Measurements from ENCODE around the gene ATXN2L. TPM values are rescaled to one million over a fixed set of nuclear protein-coding genes. Genes with fewer than 3 reads are reported as not detected.
"Not testable (repeated sequence)": the region's sequence is repeated elsewhere in the genome, so short reads cannot be mapped to it uniquely, and the experiment has no call there.

The ATXN2L gene, protein sequence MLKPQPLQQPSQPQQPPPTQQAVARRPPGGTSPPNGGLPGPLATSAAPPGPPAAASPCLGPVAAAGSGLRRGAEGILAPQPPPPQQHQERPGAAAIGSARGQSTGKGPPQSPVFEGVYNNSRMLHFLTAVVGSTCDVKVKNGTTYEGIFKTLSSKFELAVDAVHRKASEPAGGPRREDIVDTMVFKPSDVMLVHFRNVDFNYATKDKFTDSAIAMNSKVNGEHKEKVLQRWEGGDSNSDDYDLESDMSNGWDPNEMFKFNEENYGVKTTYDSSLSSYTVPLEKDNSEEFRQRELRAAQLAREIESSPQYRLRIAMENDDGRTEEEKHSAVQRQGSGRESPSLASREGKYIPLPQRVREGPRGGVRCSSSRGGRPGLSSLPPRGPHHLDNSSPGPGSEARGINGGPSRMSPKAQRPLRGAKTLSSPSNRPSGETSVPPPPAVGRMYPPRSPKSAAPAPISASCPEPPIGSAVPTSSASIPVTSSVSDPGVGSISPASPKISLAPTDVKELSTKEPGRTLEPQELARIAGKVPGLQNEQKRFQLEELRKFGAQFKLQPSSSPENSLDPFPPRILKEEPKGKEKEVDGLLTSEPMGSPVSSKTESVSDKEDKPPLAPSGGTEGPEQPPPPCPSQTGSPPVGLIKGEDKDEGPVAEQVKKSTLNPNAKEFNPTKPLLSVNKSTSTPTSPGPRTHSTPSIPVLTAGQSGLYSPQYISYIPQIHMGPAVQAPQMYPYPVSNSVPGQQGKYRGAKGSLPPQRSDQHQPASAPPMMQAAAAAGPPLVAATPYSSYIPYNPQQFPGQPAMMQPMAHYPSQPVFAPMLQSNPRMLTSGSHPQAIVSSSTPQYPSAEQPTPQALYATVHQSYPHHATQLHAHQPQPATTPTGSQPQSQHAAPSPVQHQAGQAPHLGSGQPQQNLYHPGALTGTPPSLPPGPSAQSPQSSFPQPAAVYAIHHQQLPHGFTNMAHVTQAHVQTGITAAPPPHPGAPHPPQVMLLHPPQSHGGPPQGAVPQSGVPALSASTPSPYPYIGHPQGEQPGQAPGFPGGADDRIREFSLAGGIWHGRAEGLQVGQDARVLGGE
- total RNA-seq (2021; fragmentation: NEBNext Ultra II Directional; extraction: Animal tissue kit (Norgen Biotek cat#: 25700)), result 100 to 1,000 TPM; 125 to 152 (median 134) TPM
- long read RNA-seq, partial matches to known transcripts, result 2 of 6 reads
- long read RNA-seq, other reads (novel, unspliced or antisense), result 4 of 6 reads

DNA sequence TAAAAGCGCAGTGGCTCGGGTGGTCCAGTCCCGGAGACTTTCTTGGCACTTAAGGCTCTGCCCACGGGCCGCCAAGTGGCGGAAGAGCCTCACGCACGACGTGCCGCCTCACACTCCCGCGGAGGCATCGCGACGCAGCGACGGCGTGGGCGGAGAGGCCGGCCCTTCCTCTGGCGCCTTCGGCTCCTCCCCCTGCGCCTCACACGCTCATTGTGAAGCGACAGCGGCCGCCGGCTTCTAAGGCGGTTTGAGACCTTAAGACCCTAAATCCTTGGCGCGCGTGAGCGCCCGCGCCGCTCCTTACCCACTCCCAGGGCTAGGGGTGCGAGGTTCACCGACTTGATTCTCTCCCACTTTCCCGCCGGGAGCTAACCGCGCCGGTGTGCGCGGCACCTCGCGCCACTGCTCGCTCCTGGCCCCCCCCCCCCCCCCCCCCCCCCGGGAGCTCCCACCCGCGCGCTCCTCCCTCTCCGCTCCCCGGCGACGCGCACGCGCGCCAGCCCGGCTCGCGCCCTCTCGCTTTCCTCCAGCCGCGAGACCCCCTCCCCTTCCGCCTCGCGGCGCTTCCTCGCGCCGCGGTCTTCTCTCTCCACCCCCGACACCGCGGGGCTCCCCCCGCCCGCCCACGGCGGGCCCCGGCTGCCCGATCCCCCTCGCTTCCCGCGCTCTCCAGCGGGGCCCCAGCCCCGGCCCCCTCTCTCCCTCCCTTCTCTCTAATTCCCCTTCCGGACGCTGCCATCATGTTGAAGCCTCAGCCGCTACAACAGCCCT lies at the start of gene ATXN2L:
TSS of gene ATXN2L (plus strand) at position 480 of the 771 bp plus-strand sequence. CDS start at position 741, 261 bp downstream.
- Mint-ChIP-seq H3K36me3 (ENCODE audit: low read depth) (peaks cover 33% of the 10 kb centered on the region), H3K27me3 (ENCODE audit: insufficient read depth) (peaks cover 5% of the 10 kb centered on the region; the same call in 1 of the 2 replicates), H3K9me3 (no peaks in the 10 kb centered on the region), H3K4me1 (ENCODE audit: low read depth) (peaks cover 43% of the 10 kb centered on the region), H3K27ac (peak within 1 kb of the TSS; percentile 97), H3K4me3 (peak within 1 kb of the TSS; percentile 100)
- TF ChIP-seq, protein P1, sequence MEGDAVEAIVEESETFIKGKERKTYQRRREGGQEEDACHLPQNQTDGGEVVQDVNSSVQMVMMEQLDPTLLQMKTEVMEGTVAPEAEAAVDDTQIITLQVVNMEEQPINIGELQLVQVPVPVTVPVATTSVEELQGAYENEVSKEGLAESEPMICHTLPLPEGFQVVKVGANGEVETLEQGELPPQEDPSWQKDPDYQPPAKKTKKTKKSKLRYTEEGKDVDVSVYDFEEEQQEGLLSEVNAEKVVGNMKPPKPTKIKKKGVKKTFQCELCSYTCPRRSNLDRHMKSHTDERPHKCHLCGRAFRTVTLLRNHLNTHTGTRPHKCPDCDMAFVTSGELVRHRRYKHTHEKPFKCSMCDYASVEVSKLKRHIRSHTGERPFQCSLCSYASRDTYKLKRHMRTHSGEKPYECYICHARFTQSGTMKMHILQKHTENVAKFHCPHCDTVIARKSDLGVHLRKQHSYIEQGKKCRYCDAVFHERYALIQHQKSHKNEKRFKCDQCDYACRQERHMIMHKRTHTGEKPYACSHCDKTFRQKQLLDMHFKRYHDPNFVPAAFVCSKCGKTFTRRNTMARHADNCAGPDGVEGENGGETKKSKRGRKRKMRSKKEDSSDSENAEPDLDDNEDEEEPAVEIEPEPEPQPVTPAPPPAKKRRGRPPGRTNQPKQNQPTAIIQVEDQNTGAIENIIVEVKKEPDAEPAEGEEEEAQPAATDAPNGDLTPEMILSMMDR (IDR thresholded peaks at IDR 0.05), result peak; percentile 63
- DNase-seq, result peak; percentile 92

GRCh38 chr16:28781697-28782096 lies 41.1 kb upstream of the ATXN2L start:
- not testable (repeated sequence) for H3K27ac Mint-ChIP-seq

GRCh38 chr16:28782357-28782756 lies 40.4 kb upstream of the ATXN2L start:
- not testable (repeated sequence) for H3K4me3 Mint-ChIP-seq; DNase-seq; H3K27me3 Mint-ChIP-seq (ENCODE audit: insufficient read depth); H3K4me1 Mint-ChIP-seq (ENCODE audit: low read depth); H3K27ac Mint-ChIP-seq; H3K9me3 Mint-ChIP-seq; H3K36me3 Mint-ChIP-seq (ENCODE audit: low read depth)

More at GRCh38 chr16:28781697-28782096, 41.1 kb upstream of the ATXN2L start:
- not testable (repeated sequence) for H3K36me3 Mint-ChIP-seq (ENCODE audit: low read depth); H3K4me1 Mint-ChIP-seq (ENCODE audit: low read depth); DNase-seq; H3K27me3 Mint-ChIP-seq (ENCODE audit: insufficient read depth); H3K4me3 Mint-ChIP-seq; H3K9me3 Mint-ChIP-seq

GRCh38 chr16:28802235-28803019 lies 20.4 kb upstream of the ATXN2L start:
- DNase-seq, result peak; percentile 81
- H3K36me3 Mint-ChIP-seq (ENCODE audit: low read depth); H3K9me3 Mint-ChIP-seq; H3K27me3 Mint-ChIP-seq (ENCODE audit: insufficient read depth); H3K27ac Mint-ChIP-seq; H3K4me1 Mint-ChIP-seq (ENCODE audit: low read depth): not testable (repeated sequence)
- TF ChIP-seq, protein P1 (IDR thresholded peaks at IDR 0.05), result peak; percentile 69
- peak overlapping the region; percentile 74 for H3K4me3 Mint-ChIP-seq

DNA sequence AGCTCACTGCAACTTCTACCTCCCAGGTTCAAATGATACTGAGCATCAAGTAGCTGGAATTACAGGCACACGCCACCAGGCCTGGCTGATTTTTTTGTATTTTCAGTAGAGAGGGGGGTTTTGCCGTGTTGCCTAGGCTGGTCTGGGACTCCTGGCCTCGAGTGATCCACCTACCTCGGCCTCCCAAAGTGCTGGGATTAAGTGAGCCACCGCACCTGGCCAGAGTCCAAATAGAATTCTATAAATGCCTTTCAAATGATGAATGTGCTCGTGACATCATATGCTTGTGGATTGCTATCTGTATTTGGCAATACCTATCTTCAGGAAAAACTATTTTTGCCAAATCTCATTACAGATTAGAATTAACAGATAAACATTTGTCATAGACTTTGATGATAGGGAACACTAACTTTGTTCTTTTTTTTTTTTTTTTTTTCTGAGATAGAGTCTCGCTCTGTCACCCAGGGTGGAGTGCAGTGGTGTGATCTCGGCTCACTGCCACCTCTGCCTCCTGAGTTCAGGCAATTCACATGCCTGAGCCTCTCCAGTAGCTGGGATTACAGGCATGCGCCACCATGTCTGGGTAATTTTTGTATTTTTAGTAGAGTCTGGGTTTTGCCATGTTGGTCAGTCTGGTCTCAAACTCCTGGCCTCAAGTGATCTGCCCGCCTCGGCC lies 15.2 kb upstream of the ATXN2L start:
- not testable (repeated sequence) for H3K4me3 Mint-ChIP-seq; H3K36me3 Mint-ChIP-seq (ENCODE audit: low read depth); H3K4me1 Mint-ChIP-seq (ENCODE audit: low read depth); H3K27me3 Mint-ChIP-seq (ENCODE audit: insufficient read depth); H3K27ac Mint-ChIP-seq; H3K9me3 Mint-ChIP-seq; DNase-seq

DNA sequence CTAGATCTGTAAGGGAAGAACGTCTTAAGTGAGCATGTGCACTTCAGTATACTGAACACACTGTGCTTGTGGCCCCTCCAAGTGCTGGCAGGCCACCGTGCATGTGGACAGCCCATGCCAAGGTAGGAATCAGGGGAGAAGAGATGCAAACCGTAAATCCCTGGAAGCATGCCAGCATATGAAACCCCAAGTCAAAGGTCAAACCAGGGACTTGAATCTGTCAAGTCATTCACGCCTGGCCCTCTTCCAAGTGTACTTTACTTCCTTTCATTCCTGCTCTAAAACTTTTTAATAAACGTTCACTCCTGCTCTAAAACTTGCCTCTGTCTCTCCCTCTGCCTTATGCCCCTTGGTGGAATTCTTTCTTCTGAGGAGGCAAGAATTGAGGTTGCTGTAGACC lies 2.8 kb upstream of the ATXN2L start:
- Mint-ChIP-seq H3K9me3 (no peaks in the 10 kb centered on the region), H3K36me3 (ENCODE audit: low read depth) (peaks cover 20% of the 10 kb centered on the region), H3K27ac (no peak overlapping the region), H3K27me3 (ENCODE audit: insufficient read depth) (peaks cover 6% of the 10 kb centered on the region), H3K4me3 (no peak overlapping the region; the same call in 1 of the 2 replicates), H3K4me1 (ENCODE audit: low read depth) (peaks cover 24% of the 10 kb centered on the region)
- no peak for DNase-seq
- TF ChIP-seq, protein P1 (IDR thresholded peaks at IDR 0.05), result no peak

DNA sequence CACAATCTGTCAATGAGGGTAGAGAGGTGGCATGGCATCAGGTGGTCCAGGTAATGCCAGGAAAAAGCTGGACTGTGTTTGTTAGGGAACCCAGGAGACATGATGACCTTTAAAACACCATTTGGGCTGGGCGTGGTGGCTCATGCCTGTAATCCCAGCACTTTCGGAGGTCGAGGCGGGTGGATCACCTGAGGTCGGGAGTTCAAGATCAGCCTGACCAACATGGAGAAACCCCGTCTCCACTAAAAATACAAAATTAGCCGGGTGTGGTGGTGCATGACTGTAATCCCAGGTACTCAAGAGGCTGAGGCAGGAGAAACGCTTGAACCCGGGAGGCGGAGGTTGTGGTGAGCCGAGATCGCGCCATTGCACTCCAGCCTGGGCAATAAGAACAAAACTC lies 2.3 kb upstream of the ATXN2L start:
- H3K27ac Mint-ChIP-seq, result not testable (repeated sequence)

More for the DNA sequence above, 2.3 kb upstream of the ATXN2L start:
- H3K9me3 Mint-ChIP-seq; H3K27me3 Mint-ChIP-seq (ENCODE audit: insufficient read depth); DNase-seq: not testable (repeated sequence)
- peaks cover 26% of the 10 kb centered on the region for H3K36me3 Mint-ChIP-seq (ENCODE audit: low read depth)
- H3K4me1 Mint-ChIP-seq (ENCODE audit: low read depth), result peaks cover 29% of the 10 kb centered on the region
- H3K4me3 Mint-ChIP-seq, result peak overlapping the region; percentile 13

Data from HFFc6 (cell line).